Calu3 (cell line): ENCODE data around the gene LDLRAD3. TPM values are rescaled to one million over a fixed set of nuclear protein-coding genes. Genes with fewer than 3 reads are reported as not detected.

Experiments used
- BruUV-seq: library from RNA; stranded (reverse); fragments of 400-500 nt; replicated peaks from 2 replicates; lab custom pipeline; 2021; lab: Mats Ljungman, UMichigan
- CTCF ChIA-PET: fragments of 300-600 bp; sonication (Branson Sonifier 250); formaldehyde crosslinking; loops from one replicate; lab custom pipeline; 2022; ENCODE audit warnings: antibody characterized with exemption; lab: Charles Lee
- DNase-seq: peaks from one replicate; pipeline ENCODE4 v3.0.0; 2022
- H3K27ac Mint-ChIP-seq: one replicate; pipeline ENCODE4 v1.8.0; 2022; ENCODE audit warnings: mixed read lengths; ENCODE audit not compliant: unreplicated experiment
- H3K27me3 Mint-ChIP-seq: one replicate; pipeline ENCODE4 v1.8.0; 2022; ENCODE audit warnings: mixed read lengths; ENCODE audit not compliant: unreplicated experiment
- H3K36me3 Mint-ChIP-seq: one replicate; pipeline ENCODE4 v1.8.0; 2022; ENCODE audit warnings: mild to moderate bottlenecking, moderate library complexity, mixed read lengths; ENCODE audit not compliant: insufficient read depth, unreplicated experiment
- H3K4me1 Mint-ChIP-seq: one replicate; pipeline ENCODE4 v1.8.0; 2022; ENCODE audit warnings: mild to moderate bottlenecking, low read depth, mixed read lengths; ENCODE audit not compliant: unreplicated experiment
- H3K4me3 Mint-ChIP-seq: one replicate; pipeline ENCODE4 v1.8.0; 2022; ENCODE audit warnings: mild to moderate bottlenecking, low read depth, moderate library complexity, mixed read lengths; ENCODE audit not compliant: unreplicated experiment
- H3K9me3 Mint-ChIP-seq: one replicate; pipeline ENCODE4 v1.8.0; 2022; ENCODE audit warnings: low read depth, mixed read lengths; ENCODE audit not compliant: unreplicated experiment
- CTCF ChIP-seq: fragments of 200-600 bp; IDR thresholded peaks from one replicate; pipeline ENCODE4 v1.8.0; 2022; ENCODE audit warnings: antibody characterized with exemption; ENCODE audit not compliant: unreplicated experiment
- intact Hi-C: fragments of 100-400 bp; cut with micrococcal nuclease; formaldehyde crosslinking; loops from one replicate; pipeline ENCODE4 v1.10.0; 2022; ENCODE audit not compliant: unreplicated experiment
- total RNA-seq: library from RNA; stranded (reverse); gene quantifications from 2 replicates; pipeline ENCODE4 v1.2.3, GENCODE V29; 2022

The LDLRAD3 gene
- total RNA-seq, 1 experiment from 2014 or later: 16.2 TPM

GRCh38 chr11:36046932-36047331 lies 103.1 kb downstream of the LDLRAD3 start:
- no peaks in the 10 kb centered on the region for H3K9me3 Mint-ChIP-seq
- CTCF ChIA-PET: no interaction called here
- no peaks in the 10 kb centered on the region for H3K36me3 Mint-ChIP-seq
- no peaks in the 10 kb centered on the region for H3K27me3 Mint-ChIP-seq
- no peak for DNase-seq
- no peaks in the 10 kb centered on the region for H3K4me1 Mint-ChIP-seq
- intact Hi-C loops: no loop called here
- no TSS peak for BruUV-seq
- no peak overlapping the region for H3K27ac Mint-ChIP-seq
- no peak for TF ChIP-seq CTCF
- H3K4me3 Mint-ChIP-seq: no peak overlapping the region

- Mint-ChIP-seq H3K4me1 (no peaks in the 10 kb centered on the region), H3K4me3 (no peak overlapping the region), H3K27me3 (no peaks in the 10 kb centered on the region), H3K36me3 (no peaks in the 10 kb centered on the region), H3K27ac (no peak overlapping the region), H3K9me3 (no peaks in the 10 kb centered on the region)
- no peak for DNase-seq
- intact Hi-C loops: no loop called here
- CTCF ChIA-PET: no interaction called here
- TF ChIP-seq CTCF: no peak
- BruUV-seq: no TSS peak
Observed at GRCh38 chr11:36047344-36047743, 103.5 kb downstream of the LDLRAD3 start.

DNA sequence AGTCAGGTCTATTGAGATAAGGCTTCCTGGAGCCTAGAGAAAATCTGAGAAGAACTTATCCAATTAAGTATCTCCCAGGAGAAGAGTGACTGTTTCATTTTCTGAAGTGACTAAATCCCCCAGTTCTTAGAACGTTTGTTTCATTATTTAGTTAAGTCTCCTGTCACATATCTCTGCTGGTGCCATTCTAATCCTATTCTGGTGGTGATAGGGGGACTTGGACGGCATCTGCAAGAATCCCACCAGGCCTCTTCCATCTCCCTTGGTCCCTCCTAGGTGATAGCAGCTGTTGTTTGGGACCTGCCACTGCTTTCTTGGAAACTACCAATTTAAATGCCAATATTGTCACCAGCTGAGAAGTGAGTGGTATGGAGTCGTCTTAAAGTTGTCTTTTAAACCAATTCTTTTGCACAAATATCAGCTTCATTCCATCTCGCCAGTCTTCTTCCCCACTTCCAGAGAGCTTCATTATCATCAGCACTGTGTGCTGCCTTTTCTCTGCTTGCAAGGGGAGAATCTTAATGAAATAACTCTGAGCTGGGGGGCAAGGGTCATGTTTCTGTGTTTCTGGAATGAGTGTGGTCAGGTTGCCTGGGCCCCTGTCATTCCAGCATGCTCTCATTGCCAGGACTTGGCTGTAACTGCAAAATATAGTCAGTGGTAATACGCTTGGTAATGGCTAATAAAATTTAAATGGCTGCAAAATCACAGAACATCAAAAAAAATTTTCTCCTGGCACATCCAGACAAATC lies 104.8 kb downstream of the LDLRAD3 start:
- no peaks in the 10 kb centered on the region for H3K9me3 Mint-ChIP-seq
- BruUV-seq: no TSS peak
- no peaks in the 10 kb centered on the region for H3K36me3 Mint-ChIP-seq
- intact Hi-C loops: no loop called here
- no peak overlapping the region for H3K4me3 Mint-ChIP-seq
- TF ChIP-seq CTCF: no peak
- no peak overlapping the region for H3K27ac Mint-ChIP-seq
- DNase-seq: no peak
- no peaks in the 10 kb centered on the region for H3K4me1 Mint-ChIP-seq
- CTCF ChIA-PET: interaction anchor here (0.8 kb wide), 1 partner anchor 194 kb away, joined by 4 read pairs; no protein-coding TSS in a partner anchor
- H3K27me3 Mint-ChIP-seq: no peaks in the 10 kb centered on the region

- no TSS peak for BruUV-seq
- no peaks in the 10 kb centered on the region for H3K4me1 Mint-ChIP-seq
- H3K9me3 Mint-ChIP-seq: peaks cover 6% of the 10 kb centered on the region
- H3K4me3 Mint-ChIP-seq: no peak overlapping the region
- no peaks in the 10 kb centered on the region for H3K36me3 Mint-ChIP-seq
- no peak for TF ChIP-seq CTCF
- intact Hi-C loops: no loop called here
- H3K27me3 Mint-ChIP-seq: no peaks in the 10 kb centered on the region
- CTCF ChIA-PET: no interaction called here
- no peak overlapping the region for H3K27ac Mint-ChIP-seq
- no peak for DNase-seq
Observed at GRCh38 chr11:36051235-36052144, 107.6 kb downstream of the LDLRAD3 start.
